ENCODE results near the gene ZBTB33.

DNA sequence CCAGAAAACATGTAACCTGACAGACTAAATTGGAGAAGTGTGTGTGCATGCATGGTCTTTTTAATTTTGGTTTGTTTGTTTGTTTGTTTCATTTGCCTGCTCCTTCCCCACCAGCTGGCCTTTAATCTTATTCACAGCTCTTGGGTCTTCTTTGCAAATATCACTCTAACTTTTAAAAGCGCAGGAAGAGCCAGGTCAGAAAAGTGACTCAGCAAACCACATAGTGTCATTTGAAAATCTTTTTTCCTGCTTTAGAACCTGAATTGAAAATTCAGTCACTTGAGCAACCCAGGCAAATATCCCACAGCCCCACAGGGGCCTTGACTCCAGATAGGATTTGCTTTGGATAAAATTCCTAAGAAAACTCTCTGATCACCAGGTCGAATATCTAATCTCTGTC, 56.0 kb downstream of the ZBTB33 start:
- TF ChIP-seq, protein P1, sequence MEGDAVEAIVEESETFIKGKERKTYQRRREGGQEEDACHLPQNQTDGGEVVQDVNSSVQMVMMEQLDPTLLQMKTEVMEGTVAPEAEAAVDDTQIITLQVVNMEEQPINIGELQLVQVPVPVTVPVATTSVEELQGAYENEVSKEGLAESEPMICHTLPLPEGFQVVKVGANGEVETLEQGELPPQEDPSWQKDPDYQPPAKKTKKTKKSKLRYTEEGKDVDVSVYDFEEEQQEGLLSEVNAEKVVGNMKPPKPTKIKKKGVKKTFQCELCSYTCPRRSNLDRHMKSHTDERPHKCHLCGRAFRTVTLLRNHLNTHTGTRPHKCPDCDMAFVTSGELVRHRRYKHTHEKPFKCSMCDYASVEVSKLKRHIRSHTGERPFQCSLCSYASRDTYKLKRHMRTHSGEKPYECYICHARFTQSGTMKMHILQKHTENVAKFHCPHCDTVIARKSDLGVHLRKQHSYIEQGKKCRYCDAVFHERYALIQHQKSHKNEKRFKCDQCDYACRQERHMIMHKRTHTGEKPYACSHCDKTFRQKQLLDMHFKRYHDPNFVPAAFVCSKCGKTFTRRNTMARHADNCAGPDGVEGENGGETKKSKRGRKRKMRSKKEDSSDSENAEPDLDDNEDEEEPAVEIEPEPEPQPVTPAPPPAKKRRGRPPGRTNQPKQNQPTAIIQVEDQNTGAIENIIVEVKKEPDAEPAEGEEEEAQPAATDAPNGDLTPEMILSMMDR (IDR thresholded peaks at IDR 0.05) = no peak
- TF ChIP-seq SREBF2 (IDR thresholded peaks at IDR 0.05) = no peak
- TF ChIP-seq ZC3H11A (IDR thresholded peaks at IDR 0.05) = no peak

All from A549 (cell line).